Transverse colon (tissue), 4 donors: Measurements from ENCODE around the gene EMC10. TPM values are rescaled to one million over a fixed set of nuclear protein-coding genes. Genes with fewer than 3 reads are reported as not detected.

Experiments
- DNase-seq: peaks from one replicate; pipeline ENCODE4 v3.0.0-alpha.2; 2019
- H3K27ac ChIP-seq, 4 donors: fragments of 200-600 bp; sonication (generic); 2 replicates each; pipeline ENCODE4 v1.5.1; 2016 to 2018; ENCODE audit warnings: inconsistent platforms in 4 of 4
- H3K27me3 ChIP-seq: fragments of 200-600 bp; sonication (generic); 2 replicates; pipeline ENCODE4 v1.5.1; 2017; ENCODE audit warnings: inconsistent platforms
- H3K36me3 ChIP-seq, 4 donors: fragments of 200-600 bp; sonication (generic); 2 replicates each; pipeline ENCODE4 v1.5.1; 2017 to 2019; ENCODE audit warnings: inconsistent platforms in 4 of 4
- H3K4me1 ChIP-seq, 4 donors: fragments of 200-600 bp; sonication (generic); 2 replicates each; pipeline ENCODE4 v1.5.1; 2017 to 2020; ENCODE audit warnings: inconsistent platforms in 4 of 4
- H3K4me3 ChIP-seq, 4 donors: fragments of 200-600 bp; sonication (generic); 1 replicate in 1 of 4; 2 replicates in 3 of 4; pipeline versions ENCODE4 v1.5.1 to v1.6.1; 2017 to 2019; ENCODE audit warnings: inconsistent platforms in 4 of 4
- H3K9me3 ChIP-seq, 2 donors: fragments of 200-600 bp; sonication (generic); 2 replicates each; pipeline ENCODE4 v1.5.1; 2017 to 2019; ENCODE audit warnings: inconsistent platforms in 2 of 2
- CTCF ChIP-seq, 5 experiments: fragments of 200-600 bp in 3 of 5; fragments of 450-650 bp in 2 of 5; sonication (generic) in 3 of 5; IDR thresholded peaks; 1 replicate in 2 of 5; 2 replicates in 3 of 5; pipeline ENCODE4 v1.5.1; 2016 to 2017; ENCODE audit warnings: antibody characterized with exemption in 5 of 5, inconsistent platforms in 3 of 5, mild to moderate bottlenecking in 2 of 5, moderate library complexity in 1 of 5
- EP300 ChIP-seq: sonication (generic); formaldehyde crosslinking; IDR thresholded peaks from one replicate; pipeline ENCODE4 v1.6.1; 2017; ENCODE audit warnings: antibody characterized with exemption, low read depth
- POLR2A ChIP-seq: fragments of 450-650 bp; IDR thresholded peaks from one replicate; pipeline ENCODE4 v1.6.1; 2016; ENCODE audit warnings: antibody characterized with exemption, mild to moderate bottlenecking, moderate library complexity
- POLR2AphosphoS5 ChIP-seq, 3 donors: sonication (generic); formaldehyde crosslinking; IDR thresholded peaks; one replicate each; pipeline ENCODE4 v1.6.1; 2016; ENCODE audit warnings: antibody characterized with exemption in 3 of 3
- WGBS, 2 donors: methylation state at CpG; one replicate each; pipeline ENCODE4 v1.1.5; 2018; ENCODE audit warnings: low coverage in 1 of 2; 5-methylcytosine and 5-hydroxymethylcytosine counted together
- in situ Hi-C, 4 donors: fragments of 200-750 bp; cut with MboI; loops; one replicate each; pipeline versions ENCODE4 v1.15.0 to v1.15.1; 2017; ENCODE audit warnings: low sequenced_read_pairs in 3 of 4, low pct_ligation_motif_present in 1 of 4, low pct_unique_long_range_greater_than_20kb in 1 of 4
- intact Hi-C: fragments of 100-400 bp; cut with DNase I; formaldehyde crosslinking; loops from one replicate; pipeline ENCODE4 v1.15.1; 2023; ENCODE audit warnings: low total_unique reads
- total RNA-seq, 4 donors: library from RNA; depleted of rRNA; stranded (reverse); fragments of >200 nt; gene quantifications; one replicate each; pipeline ENCODE4 v1.1.0, GENCODE V29; 2016

EMC10 gene
- total RNA-seq, 4 donors from 2014 or later = 50.5 to 117 (median 78.7) TPM

GRCh38 chr19:50455992-50456391 lies 20.3 kb upstream of the EMC10 start:
- TF ChIP-seq EP300 = no peak
- no peak for TF ChIP-seq CTCF (IDR thresholded peaks at IDR 0.05)
- H3K27ac ChIP-seq = no peak overlapping the region
- no peaks in the 10 kb centered on the region for H3K4me1 ChIP-seq
- in situ Hi-C loops (loop anchor here in 2 of 4 donors (5.0 to 25.0 kb wide), 2 partner anchors 84 to 94 kb away; partner anchors contain the start of gene NAPSA (in 1 of the 2)), intact Hi-C loops (no loop called here)
- WGBS, 2 donors = 66 to 69% methylated on average over 2 of the region's 2 CpGs
- H3K36me3 ChIP-seq = no peaks in the 10 kb centered on the region
- no peak overlapping the region for H3K4me3 ChIP-seq
- no peak for DNase-seq
- peaks cover 26% of the 10 kb centered on the region for H3K27me3 ChIP-seq
- no peaks in the 10 kb centered on the region for H3K9me3 ChIP-seq

- TF ChIP-seq EP300 (no peak), POLR2A (no peak), CTCF (IDR thresholded peaks at IDR 0.05) (no peak), POLR2AphosphoS5 (IDR thresholded peaks at IDR 0.05) (no peak)
- intact Hi-C loops = no loop called here
- WGBS, 2 donors = 89% methylated on average over 5 of the region's 5 CpGs; no CpG with 5 or more reads in 1 of the 2 donors
Observed at GRCh38 chr19:50457300-50457699, 19.0 kb upstream of the EMC10 start.

GRCh38 chr19:50458396-50459066 lies 17.8 kb upstream of the EMC10 start:
- TF ChIP-seq CTCF (IDR thresholded peaks at IDR 0.05) (no peak), POLR2A (no peak), POLR2AphosphoS5 (IDR thresholded peaks at IDR 0.05) (no peak), EP300 (no peak)
- Histone ChIP-seq H3K4me1 (no peaks in the 10 kb centered on the region), H3K27ac (no peak overlapping the region), H3K27me3 (peaks cover 25% of the 10 kb centered on the region), H3K9me3 (no peaks in the 10 kb centered on the region), H3K4me3 (no peak overlapping the region), H3K36me3 (no peaks in the 10 kb centered on the region)
- in situ Hi-C loops (loop anchor here in 2 of 4 donors (5.0 to 25.0 kb wide), 2 partner anchors 86 to 96 kb away; partner anchors contain the start of gene NAPSA (in 1 of the 2)), intact Hi-C loops (no loop called here)
- DNase-seq = no peak
- 37 to 54% methylated on average over 5 to 43 of the region's 50 CpGs for WGBS, 2 donors

More at GRCh38 chr19:50457300-50457699, 19.0 kb upstream of the EMC10 start:
- H3K9me3 ChIP-seq = no peaks in the 10 kb centered on the region
- H3K36me3 ChIP-seq = no peaks in the 10 kb centered on the region
- no peak for DNase-seq
- H3K4me3 ChIP-seq = no peak overlapping the region
- H3K27me3 ChIP-seq = peaks cover 25% of the 10 kb centered on the region
- in situ Hi-C loops = loop anchor here in 2 of 4 donors (5.0 to 25.0 kb wide), 2 partner anchors 85 to 95 kb away; partner anchors contain the start of gene NAPSA (in 1 of the 2)
- no peak overlapping the region for H3K27ac ChIP-seq
- no peaks in the 10 kb centered on the region for H3K4me1 ChIP-seq

GRCh38 chr19:50459067-50459456 lies 17.2 kb upstream of the EMC10 start:
- H3K27me3 ChIP-seq = peaks cover 25% of the 10 kb centered on the region
- no peak overlapping the region for H3K27ac ChIP-seq
- WGBS, 2 donors = 33% methylated on average over 14 of the region's 32 CpGs; no CpG with 5 or more reads in 1 of the 2 donors
- H3K4me3 ChIP-seq = no peak overlapping the region
- intact Hi-C loops = no loop called here
- H3K9me3 ChIP-seq = no peaks in the 10 kb centered on the region
- H3K36me3 ChIP-seq = no peaks in the 10 kb centered on the region
- TF ChIP-seq CTCF (IDR thresholded peaks at IDR 0.05) = no peak
- no peak for TF ChIP-seq EP300
- TF ChIP-seq POLR2AphosphoS5 (IDR thresholded peaks at IDR 0.05) = no peak
- TF ChIP-seq POLR2A = no peak
- in situ Hi-C loops = loop anchor here in 2 of 4 donors (5.0 to 25.0 kb wide), 2 partner anchors 87 to 97 kb away; partner anchors contain the start of gene NAPSA (in 1 of the 2)
- no peaks in the 10 kb centered on the region for H3K4me1 ChIP-seq
- DNase-seq = no peak
